Osteoblast (primary cell): ENCODE data around the gene PPP1R14B. TPM values are rescaled to one million over a fixed set of nuclear protein-coding genes. Genes with fewer than 3 reads are reported as not detected.

Experiments
- DNase-seq: peaks from one replicate; pipeline ENCODE4 v3.0.0; 2011; ENCODE audit warnings: low spot score, mixed read lengths; ENCODE audit not compliant: insufficient read length; ENCODE audit errors: missing footprints
- H2AFZ ChIP-seq: 2 replicates; pipeline ENCODE4 v1.6.0; 2011; ENCODE audit warnings: mild to moderate bottlenecking, low read length
- H3K27ac ChIP-seq: 2 replicates; pipeline ENCODE4 v1.5.1; 2011; ENCODE audit warnings: mild to moderate bottlenecking, low read depth, low read length, moderate library complexity
- H3K27me3 ChIP-seq: 2 replicates; pipeline ENCODE4 v1.6.0; 2012; ENCODE audit warnings: mild to moderate bottlenecking, control low read depth, inconsistent platforms, low read length, moderate library complexity; ENCODE audit not compliant: insufficient read depth
- H3K36me3 ChIP-seq: 2 replicates; pipeline ENCODE4 v1.5.1; 2011; ENCODE audit warnings: mild to moderate bottlenecking, low read length, control low read depth, moderate library complexity; ENCODE audit not compliant: insufficient read depth
- H3K4me1 ChIP-seq: 2 replicates; pipeline ENCODE4 v1.5.1; 2011; ENCODE audit warnings: mild to moderate bottlenecking, low read length, control low read depth, moderate library complexity; ENCODE audit not compliant: insufficient read depth
- H3K4me2 ChIP-seq: 2 replicates; pipeline ENCODE4 v1.6.0; 2011; ENCODE audit warnings: mild to moderate bottlenecking, low read length; ENCODE audit not compliant: insufficient read depth
- H3K4me3 ChIP-seq: fragments of 200-600 bp; sonication (generic); 3 replicates; pipeline ENCODE4 v1.5.1; 2012; ENCODE audit warnings: mild to moderate bottlenecking, low read length, inconsistent platforms; ENCODE audit not compliant: insufficient read depth
- H3K79me2 ChIP-seq: 2 replicates; pipeline ENCODE4 v1.6.0; 2012; ENCODE audit warnings: mild to moderate bottlenecking, low read length, control low read depth, inconsistent platforms; ENCODE audit not compliant: insufficient read depth
- H3K9me3 ChIP-seq: 2 replicates; pipeline ENCODE4 v1.5.1; 2011; ENCODE audit warnings: low read depth, low read length, control low read depth
- H4K20me1 ChIP-seq: 2 replicates; pipeline ENCODE4 v1.6.0; 2012; ENCODE audit warnings: mild to moderate bottlenecking, low read length, control low read depth; ENCODE audit not compliant: insufficient read depth
- CTCF ChIP-seq: IDR thresholded peaks from 2 replicates; pipeline ENCODE4 v1.5.1; 2011; ENCODE audit warnings: mild to moderate bottlenecking, low read depth, low read length, moderate library complexity; ENCODE audit errors: extremely low read depth
- total RNA-seq: library from RNA; depleted of rRNA; stranded (reverse); fragments of >200 nt; gene quantifications from 2 replicates; pipeline ENCODE4 v1.2.3, GENCODE V29; 2012

The PPP1R14B gene
- total RNA-seq, 1 donor, result 136 TPM

GRCh38 chr11:64284962-64285884 is 38.5 kb upstream of the PPP1R14B start, which contains the start of gene GPR137:
Gene GPR137 (plus strand): TSS chr11:64285848. CDS start chr11:64286525, 677 bp downstream.
- Histone ChIP-seq H3K4me2 (peak within 1 kb of the TSS; percentile 99), H4K20me1 (no peaks in the 10 kb centered on the region), H3K27me3 (peaks cover 5% of the 10 kb centered on the region), H3K36me3 (peaks cover 16% of the 10 kb centered on the region), H3K4me1 (peaks cover 21% of the 10 kb centered on the region), H3K79me2 (peaks cover 35% of the 10 kb centered on the region), H3K27ac (peak within 1 kb of the TSS; percentile 91), H3K9me3 (no peaks in the 10 kb centered on the region), H2AFZ (peak within 1 kb of the TSS; percentile 96), H3K4me3 (peak within 1 kb of the TSS; percentile 83)
- no peak for TF ChIP-seq CTCF
- peak; percentile 99 for DNase-seq

GRCh38 chr11:64284048-64284961 is 37.6 kb upstream of the PPP1R14B start, which contains the start of gene BAD:
Gene BAD (minus strand): TSS chr11:64284665. CDS start chr11:64284368, 297 bp downstream.
- H3K4me2 ChIP-seq, result peak within 1 kb of the TSS; percentile 99
- no peaks in the 10 kb centered on the region for H3K9me3 ChIP-seq
- H4K20me1 ChIP-seq, result no peaks in the 10 kb centered on the region
- peak within 1 kb of the TSS; percentile 96 for H2AFZ ChIP-seq
- H3K27me3 ChIP-seq, result no peaks in the 10 kb centered on the region
- peak within 1 kb of the TSS; percentile 83 for H3K4me3 ChIP-seq
- H3K4me1 ChIP-seq, result peaks cover 21% of the 10 kb centered on the region
- DNase-seq, result peak; percentile 100
- peaks cover 16% of the 10 kb centered on the region for H3K36me3 ChIP-seq
- peaks cover 35% of the 10 kb centered on the region for H3K79me2 ChIP-seq
- peak within 1 kb of the TSS; percentile 91 for H3K27ac ChIP-seq
- TF ChIP-seq CTCF, result no peak

GRCh38 chr11:64283092-64283491 is 36.3 kb upstream of the PPP1R14B start:
- Histone ChIP-seq H4K20me1 (no peaks in the 10 kb centered on the region), H3K79me2 (peaks cover 35% of the 10 kb centered on the region), H3K4me3 (no peak overlapping the region), H3K4me1 (peaks cover 21% of the 10 kb centered on the region), H3K27me3 (no peaks in the 10 kb centered on the region), H3K9me3 (no peaks in the 10 kb centered on the region), H3K36me3 (peaks cover 24% of the 10 kb centered on the region), H3K27ac (no peak overlapping the region), H2AFZ (no peak overlapping the region), H3K4me2 (peak overlapping the region; percentile 99)
- peak; percentile 9 for DNase-seq
- TF ChIP-seq CTCF, result no peak
